Activated CD8-positive, alpha-beta T cell treated with anti-CD3 and anti-CD28 coated beads for 36 hours (primary cell): ENCODE data around the gene IL12RB2. TPM values are rescaled to one million over a fixed set of nuclear protein-coding genes. Genes with fewer than 3 reads are reported as not detected.
A peak's percentile ranks its signal among the peaks of the same experiment; 100 is the strongest.

ENCODE experiments used
- ATAC-seq: fragments of 200-7000 bp; cut with Tn5 transposase; one replicate; pipeline ENCODE4 v1.10.0; 2021; ENCODE audit warnings: mild to moderate bottlenecking, moderate library complexity
- CTCF ChIA-PET: fragments of 350-600 bp; sonication (Branson Sonifier 250); formaldehyde crosslinking; loops from one replicate; lab custom pipeline; 2021; ENCODE audit warnings: antibody characterized with exemption; lab: Charles Lee
- POLR2A ChIA-PET: fragments of 350-600 bp; sonication (Branson Sonifier 250); formaldehyde crosslinking; loops from one replicate; lab custom pipeline; 2021; ENCODE audit warnings: antibody characterized with exemption; lab: Charles Lee
- DNase-seq: peaks from one replicate; pipeline ENCODE4 v3.0.0-alpha.2; 2020
- H3K27ac Mint-ChIP-seq: one replicate; pipeline ENCODE4 v1.8.0; 2021; ENCODE audit warnings: mild to moderate bottlenecking, mixed read lengths
- H3K27me3 Mint-ChIP-seq: one replicate; pipeline ENCODE4 v1.8.0; 2021; ENCODE audit warnings: mixed read lengths
- H3K36me3 Mint-ChIP-seq: one replicate; pipeline ENCODE4 v1.8.0; 2021; ENCODE audit warnings: low read depth, mixed read lengths
- H3K4me1 Mint-ChIP-seq: one replicate; pipeline ENCODE4 v1.8.0; 2021; ENCODE audit warnings: low read depth, mixed read lengths
- H3K4me3 Mint-ChIP-seq: one replicate; pipeline ENCODE4 v1.8.0; 2021; ENCODE audit warnings: mild to moderate bottlenecking, moderate library complexity, mixed read lengths
- H3K9me3 Mint-ChIP-seq: one replicate; pipeline ENCODE4 v1.8.0; 2021; ENCODE audit warnings: mixed read lengths
- CTCF ChIP-seq: fragments of 200-600 bp; IDR thresholded peaks from one replicate; pipeline ENCODE4 v1.8.0; 2022; ENCODE audit warnings: antibody characterized with exemption, mild to moderate bottlenecking
- intact Hi-C: fragments of 100-400 bp; cut with micrococcal nuclease; formaldehyde crosslinking; loops from one replicate; pipeline ENCODE4 v1.10.0; 2022
- total RNA-seq, 2 experiments: library from RNA; stranded (reverse); gene quantifications; one replicate each; pipeline ENCODE4 v1.2.3, GENCODE V29; 2021

IL12RB2 gene
- total RNA-seq, 2 experiments from 2014 or later, result 29.1 to 29.7 TPM

GRCh38 chr1:67336783-67337182 is 29.1 kb downstream of the IL12RB2 start:
- H3K36me3 Mint-ChIP-seq, result peaks cover 75% of the 10 kb centered on the region
- intact Hi-C loops, result loop anchor here (5.0 to 10.0 kb wide), 3 partner anchors 81 to 348 kb away; partner anchors contain the start of gene GADD45A
- TF ChIP-seq CTCF, result no peak
- ATAC-seq (peak; percentile 8), DNase-seq (peak; percentile 55)
- peaks cover 5% of the 10 kb centered on the region for H3K9me3 Mint-ChIP-seq
- ChIA-PET CTCF (interaction anchor here (0.7 to 1.0 kb wide), 4 partner anchors 9 to 340 kb away, joined by 3 to 4 read pairs (median 3); no protein-coding TSS in a partner anchor), POLR2A (interaction anchor here (0.7 to 6.2 kb wide), 7 partner anchors 33 to 165 kb away, joined by 3 to 55 read pairs (median 4); partner anchors contain the start of gene SERBP1)
- peak overlapping the region; percentile 11 for H3K4me3 Mint-ChIP-seq
- peaks cover 94% of the 10 kb centered on the region for H3K4me1 Mint-ChIP-seq
- H3K27ac Mint-ChIP-seq, result peak overlapping the region; percentile 95
- no peaks in the 10 kb centered on the region for H3K27me3 Mint-ChIP-seq

- H3K4me3 Mint-ChIP-seq, result peak overlapping the region; percentile 13
- H3K4me1 Mint-ChIP-seq, result peaks cover 90% of the 10 kb centered on the region
- H3K36me3 Mint-ChIP-seq, result peaks cover 76% of the 10 kb centered on the region
- H3K27me3 Mint-ChIP-seq, result no peaks in the 10 kb centered on the region
- peak; percentile 41 for DNase-seq
- ChIA-PET POLR2A (interaction anchor here (0.6 to 3.7 kb wide), 9 partner anchors 20 to 934 kb away, joined by 3 to 23 read pairs (median 4); partner anchors contain the start of gene SERBP1), CTCF (interaction anchor here (1.3 kb wide), 1 partner anchor 52 kb away, joined by 6 read pairs; no protein-coding TSS in a partner anchor)
- no peak for ATAC-seq
- H3K27ac Mint-ChIP-seq, result peak overlapping the region; percentile 89
- peaks cover 5% of the 10 kb centered on the region for H3K9me3 Mint-ChIP-seq
- intact Hi-C loops, result loop anchor here (5.0 to 10.0 kb wide), 3 partner anchors 79 to 346 kb away; partner anchors contain the start of gene GADD45A
- TF ChIP-seq CTCF, result no peak
Measured at GRCh38 chr1:67338642-67339041, 31.0 kb downstream of the IL12RB2 start.

- Mint-ChIP-seq H3K27me3 (no peaks in the 10 kb centered on the region), H3K4me1 (peaks cover 83% of the 10 kb centered on the region), H3K27ac (peak overlapping the region; percentile 89), H3K4me3 (peak overlapping the region; percentile 2), H3K36me3 (peaks cover 71% of the 10 kb centered on the region), H3K9me3 (peaks cover 3% of the 10 kb centered on the region)
- ATAC-seq (peak; percentile 65), DNase-seq (peak; percentile 59)
- ChIA-PET CTCF (interaction anchor here (0.9 to 2.1 kb wide), 8 partner anchors 17 to 193 kb away, joined by 3 to 9 read pairs (median 4); no protein-coding TSS in a partner anchor), POLR2A (interaction anchor here (0.6 to 3.7 kb wide), 14 partner anchors 11 to 169 kb away, joined by 3 to 23 read pairs (median 4); partner anchors contain the start of genes IL12RB2 and SERBP1)
- intact Hi-C loops, result loop anchor here (5.0 to 10.0 kb wide), 3 partner anchors 78 to 345 kb away; partner anchors contain the start of gene GADD45A
- TF ChIP-seq CTCF, result no peak
Measured at GRCh38 chr1:67339623-67340343, 32.1 kb downstream of the IL12RB2 start.

- CTCF ChIA-PET, result no interaction called here
- H3K36me3 Mint-ChIP-seq, result peaks cover 51% of the 10 kb centered on the region
- POLR2A ChIA-PET, result interaction anchor here (0.8 to 1.0 kb wide), 2 partner anchors 38 to 343 kb away, joined by 3 read pairs; partner anchors contain the start of gene GADD45A
Measured at GRCh38 chr1:67342076-67342890, 34.6 kb downstream of the IL12RB2 start.

More at GRCh38 chr1:67342076-67342890, 34.6 kb downstream of the IL12RB2 start:
- Mint-ChIP-seq H3K27me3 (no peaks in the 10 kb centered on the region), H3K4me3 (no peak overlapping the region), H3K4me1 (peaks cover 58% of the 10 kb centered on the region), H3K9me3 (no peaks in the 10 kb centered on the region), H3K27ac (peak overlapping the region; percentile 89)
- ATAC-seq (peak; percentile 26), DNase-seq (peak; percentile 73)
- no peak for TF ChIP-seq CTCF
- intact Hi-C loops, result no loop called here
